GM10248 (cell line): ENCODE results near the gene RPAP2.
"Not testable (repeated sequence)": the region's sequence is repeated elsewhere in the genome, so short reads cannot be mapped to it uniquely, and the experiment has no call there.

Experiments used
- CTCF ChIA-PET: fragments of 300-600 bp; sonication (Branson Sonifier 250); formaldehyde crosslinking; extraction: SDS; loops from one replicate; lab custom pipeline; 2021; ENCODE audit warnings: antibody characterized with exemption; lab: Yijun Ruan, JAX
- POLR2A ChIA-PET: fragments of 350-650 bp; sonication (Branson Sonifier 250); formaldehyde crosslinking; extraction: SDS; loops from one replicate; lab custom pipeline; 2020; ENCODE audit warnings: antibody characterized with exemption; lab: Yijun Ruan, JAX
- DNase-seq: peaks from one replicate; pipeline ENCODE4 v3.0.0; 2012; ENCODE audit errors: extremely low spot score
- CTCF ChIP-seq: IDR thresholded peaks from 2 replicates; pipeline ENCODE4 v1.5.1; 2012; ENCODE audit warnings: mild to moderate bottlenecking, low read depth; ENCODE audit errors: extremely low read depth, missing control alignments, control extremely low read depth

Gene RPAP2

GRCh38 chr1:92354259-92354658, 55.4 kb downstream of the RPAP2 start:
- CTCF ChIA-PET: interaction anchor here (1.4 to 2.7 kb wide), 3 partner anchors 10 to 12 kb away, joined by 3 to 7 read pairs (median 5); no protein-coding TSS in a partner anchor
- POLR2A ChIA-PET: no interaction called here
- TF ChIP-seq CTCF: no peak

GRCh38 chr1:92356956-92357355, 58.1 kb downstream of the RPAP2 start:
- POLR2A ChIA-PET: no interaction called here
- CTCF ChIA-PET: interaction anchor here (2.7 kb wide), 1 partner anchor 9 kb away, joined by 7 read pairs; no protein-coding TSS in a partner anchor
- no peak for TF ChIP-seq CTCF
- DNase-seq: no peak

More at GRCh38 chr1:92354259-92354658, 55.4 kb downstream of the RPAP2 start:
- DNase-seq: no peak

GRCh38 chr1:92359382-92359781, 60.5 kb downstream of the RPAP2 start:
- CTCF ChIA-PET, DNase-seq, POLR2A ChIA-PET: not testable (repeated sequence)

GRCh38 chr1:92359986-92360385, 61.1 kb downstream of the RPAP2 start:
- ChIA-PET POLR2A (no interaction called here), CTCF (no interaction called here)
- DNase-seq: no peak
- no peak for TF ChIP-seq CTCF

GRCh38 chr1:92362970-92363369, 64.1 kb downstream of the RPAP2 start:
- DNase-seq: no peak
- TF ChIP-seq CTCF: no peak
- POLR2A ChIA-PET: no interaction called here
- CTCF ChIA-PET: interaction anchor here (0.7 kb wide), 1 partner anchor 122 kb away, joined by 3 read pairs; no protein-coding TSS in a partner anchor

GRCh38 chr1:92363401-92363800, 64.5 kb downstream of the RPAP2 start:
- CTCF ChIA-PET: interaction anchor here (0.7 kb wide), 1 partner anchor 122 kb away, joined by 3 read pairs; no protein-coding TSS in a partner anchor
- DNase-seq: no peak
- no peak for TF ChIP-seq CTCF
- POLR2A ChIA-PET: no interaction called here

GRCh38 chr1:92365378-92366039, 66.7 kb downstream of the RPAP2 start:
- no peak for TF ChIP-seq CTCF
- ChIA-PET CTCF (interaction anchor here (1.1 to 1.7 kb wide), 5 partner anchors 10 to 453 kb away, joined by 3 to 7 read pairs (median 4); no protein-coding TSS in a partner anchor), POLR2A (no interaction called here)
- no peak for DNase-seq
